Activated CD4-positive, alpha-beta T cell treated with anti-CD3 and anti-CD28 coated beads, Interleukin-2, amount 50 U/mL, for 24 hours (primary cell): ENCODE measurements around the gene ABL1.
"Not testable (repeated sequence)": the region's sequence is repeated elsewhere in the genome, so short reads cannot be mapped to it uniquely, and the experiment has no call there.

Source experiments
- DNase-seq, 2 donors: peaks; one replicate each; pipeline ENCODE4 v3.0.0-alpha.2; 2020; ENCODE audit warnings: low read depth in 1 of 2, low spot score in 1 of 2

Gene ABL1

GRCh38 chr9:130847306-130848217 is 12.5 kb downstream of the ABL1 start:
- no peak for DNase-seq

GRCh38 chr9:130848514-130848913 is 13.5 kb downstream of the ABL1 start:
- DNase-seq: not testable (repeated sequence)

- DNase-seq: no peak
These were observed 14.3 kb downstream of the ABL1 start for GRCh38 chr9:130849356-130849755.

GRCh38 chr9:130852801-130853200 is 17.7 kb downstream of the ABL1 start:
- DNase-seq: no peak

GRCh38 chr9:130854092-130854491 is 19.0 kb downstream of the ABL1 start:
- DNase-seq: no peak

GRCh38 chr9:130854835-130855234 is 19.8 kb downstream of the ABL1 start:
- DNase-seq: no peak

- no peak for DNase-seq
These were observed 21.4 kb downstream of the ABL1 start for GRCh38 chr9:130856474-130856873.

- no peak for DNase-seq
These were observed 23.0 kb downstream of the ABL1 start for GRCh38 chr9:130857864-130858738.

- no peak for DNase-seq
These were observed 24.0 kb downstream of the ABL1 start for GRCh38 chr9:130858739-130859705.

- DNase-seq: no peak
These were observed 25.6 kb downstream of the ABL1 start for GRCh38 chr9:130860458-130861316.

- DNase-seq: no peak
These were observed 26.5 kb downstream of the ABL1 start for GRCh38 chr9:130861372-130862180.

- no peak for DNase-seq
These were observed 27.2 kb downstream of the ABL1 start for GRCh38 chr9:130862217-130862616.

- no peak for DNase-seq
These were observed 27.7 kb downstream of the ABL1 start for GRCh38 chr9:130862747-130863146.

GRCh38 chr9:130864541-130864940 is 29.5 kb downstream of the ABL1 start:
- no peak for DNase-seq

GRCh38 chr9:130865921-130866320 is 30.9 kb downstream of the ABL1 start:
- DNase-seq: no peak

GRCh38 chr9:130866474-130866965 is 31.5 kb downstream of the ABL1 start:
- peak; percentile 13 to 46 for DNase-seq

- no peak for DNase-seq
These were observed 32.5 kb downstream of the ABL1 start for GRCh38 chr9:130867556-130867955.

- no peak for DNase-seq
These were observed 33.2 kb downstream of the ABL1 start for GRCh38 chr9:130868230-130868629.

- DNase-seq: no peak
These were observed 34.2 kb downstream of the ABL1 start for GRCh38 chr9:130869250-130869649.
